ENCODE data around the gene SNX10. TPM values are rescaled to one million over a fixed set of nuclear protein-coding genes. Genes with fewer than 3 reads are reported as not detected.

SNX10 gene
- total RNA-seq, 1 donor from 2014 or later: 4.7 TPM

DNA sequence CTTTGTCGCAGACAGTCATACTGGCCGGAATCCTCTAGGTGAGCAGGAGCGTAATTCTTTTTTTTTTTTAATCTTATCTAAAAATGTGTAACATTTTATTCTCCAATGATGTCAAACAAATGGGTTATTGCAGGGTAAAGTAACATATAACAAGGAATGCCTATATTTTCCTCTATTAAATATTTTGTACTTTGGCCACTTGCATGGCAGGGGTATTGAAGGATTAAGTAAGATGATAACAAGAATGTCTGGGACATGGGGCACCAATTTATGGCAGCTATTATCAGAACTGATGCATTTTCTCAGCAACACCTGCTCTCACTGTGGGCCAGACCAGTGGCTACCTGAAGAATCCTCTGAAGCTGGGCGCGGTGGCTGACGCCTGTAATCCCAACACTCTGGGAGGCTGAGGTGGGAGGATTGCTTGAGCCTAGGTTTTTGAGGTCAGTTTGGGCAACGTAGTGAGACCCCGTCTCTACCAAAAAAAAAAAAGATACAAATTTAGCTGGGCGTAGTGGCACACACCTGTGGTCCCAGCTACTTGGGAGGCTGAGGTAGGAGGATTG, 24.0 kb upstream of the SNX10 start:
- H3K4me3 Mint-ChIP-seq: no peak overlapping the region
- peaks cover 4% of the 10 kb centered on the region for H3K36me3 Mint-ChIP-seq
- no peak for DNase-seq (ENCODE audit: low spot score in 2 of 2, unreplicated experiment in 2 of 2)
- peaks cover 33% of the 10 kb centered on the region for H3K9me3 Mint-ChIP-seq
- H3K27ac Mint-ChIP-seq: no peak overlapping the region
- H3K4me1 Mint-ChIP-seq: no peaks in the 10 kb centered on the region
- H3K27me3 Mint-ChIP-seq (ENCODE audit: low read depth): peaks cover 1% of the 10 kb centered on the region
- TF ChIP-seq, protein P1, sequence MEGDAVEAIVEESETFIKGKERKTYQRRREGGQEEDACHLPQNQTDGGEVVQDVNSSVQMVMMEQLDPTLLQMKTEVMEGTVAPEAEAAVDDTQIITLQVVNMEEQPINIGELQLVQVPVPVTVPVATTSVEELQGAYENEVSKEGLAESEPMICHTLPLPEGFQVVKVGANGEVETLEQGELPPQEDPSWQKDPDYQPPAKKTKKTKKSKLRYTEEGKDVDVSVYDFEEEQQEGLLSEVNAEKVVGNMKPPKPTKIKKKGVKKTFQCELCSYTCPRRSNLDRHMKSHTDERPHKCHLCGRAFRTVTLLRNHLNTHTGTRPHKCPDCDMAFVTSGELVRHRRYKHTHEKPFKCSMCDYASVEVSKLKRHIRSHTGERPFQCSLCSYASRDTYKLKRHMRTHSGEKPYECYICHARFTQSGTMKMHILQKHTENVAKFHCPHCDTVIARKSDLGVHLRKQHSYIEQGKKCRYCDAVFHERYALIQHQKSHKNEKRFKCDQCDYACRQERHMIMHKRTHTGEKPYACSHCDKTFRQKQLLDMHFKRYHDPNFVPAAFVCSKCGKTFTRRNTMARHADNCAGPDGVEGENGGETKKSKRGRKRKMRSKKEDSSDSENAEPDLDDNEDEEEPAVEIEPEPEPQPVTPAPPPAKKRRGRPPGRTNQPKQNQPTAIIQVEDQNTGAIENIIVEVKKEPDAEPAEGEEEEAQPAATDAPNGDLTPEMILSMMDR (IDR thresholded peaks at IDR 0.05; ENCODE audit: unreplicated experiment): no peak

DNA sequence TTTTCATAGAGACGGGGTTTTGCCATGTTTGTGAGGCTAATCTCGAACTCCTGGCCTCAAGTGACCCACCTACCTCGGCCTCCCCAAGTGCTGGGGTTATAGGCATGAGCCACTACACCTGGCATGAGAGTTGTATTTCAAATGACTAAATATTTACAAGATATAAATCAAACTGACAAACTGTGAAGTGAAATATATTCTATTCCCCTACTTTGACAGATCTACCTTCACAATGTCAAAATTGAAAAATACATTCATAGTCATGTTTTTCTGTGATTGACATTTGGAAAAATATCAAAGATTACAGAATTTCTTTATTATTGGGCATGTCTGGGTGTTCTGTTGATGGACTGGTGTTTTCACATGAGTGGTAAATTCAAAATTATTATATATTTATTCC, 16.4 kb upstream of the SNX10 start:
- TF ChIP-seq, protein P1 (IDR thresholded peaks at IDR 0.05; ENCODE audit: unreplicated experiment): no peak
- Mint-ChIP-seq H3K4me3 (no peak overlapping the region), H3K9me3 (no peaks in the 10 kb centered on the region), H3K27me3 (ENCODE audit: low read depth) (no peaks in the 10 kb centered on the region), H3K27ac (no peak overlapping the region), H3K36me3 (no peaks in the 10 kb centered on the region), H3K4me1 (no peaks in the 10 kb centered on the region)
- no peak for DNase-seq (ENCODE audit: low spot score in 2 of 2, unreplicated experiment in 2 of 2)

DNA sequence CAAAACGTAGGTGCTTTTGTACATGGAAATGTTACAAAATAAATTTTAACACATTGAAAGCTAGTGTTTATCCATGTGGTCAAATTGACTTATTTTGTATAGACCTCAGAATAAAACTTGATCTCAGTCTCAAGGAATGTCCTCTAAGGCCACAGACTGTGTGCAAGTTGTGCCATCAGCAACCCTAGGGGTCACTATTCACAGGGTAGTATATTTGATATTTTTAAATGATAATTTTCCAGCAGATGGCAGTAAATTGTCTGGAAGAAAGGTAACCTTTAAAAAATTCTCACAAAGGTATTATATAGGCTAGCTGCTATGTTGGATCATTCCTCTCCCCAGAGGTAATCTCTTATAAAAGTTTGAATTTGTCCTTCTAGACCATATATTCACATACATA, 12.9 kb upstream of the SNX10 start:
- H3K4me3 Mint-ChIP-seq: no peak overlapping the region
- H3K27me3 Mint-ChIP-seq (ENCODE audit: low read depth): no peaks in the 10 kb centered on the region
- no peaks in the 10 kb centered on the region for H3K36me3 Mint-ChIP-seq
- no peak for DNase-seq (ENCODE audit: low spot score in 2 of 2, unreplicated experiment in 2 of 2)
- no peaks in the 10 kb centered on the region for H3K4me1 Mint-ChIP-seq
- no peak overlapping the region for H3K27ac Mint-ChIP-seq
- H3K9me3 Mint-ChIP-seq: no peaks in the 10 kb centered on the region
- TF ChIP-seq, protein P1 (IDR thresholded peaks at IDR 0.05; ENCODE audit: unreplicated experiment): no peak

DNA sequence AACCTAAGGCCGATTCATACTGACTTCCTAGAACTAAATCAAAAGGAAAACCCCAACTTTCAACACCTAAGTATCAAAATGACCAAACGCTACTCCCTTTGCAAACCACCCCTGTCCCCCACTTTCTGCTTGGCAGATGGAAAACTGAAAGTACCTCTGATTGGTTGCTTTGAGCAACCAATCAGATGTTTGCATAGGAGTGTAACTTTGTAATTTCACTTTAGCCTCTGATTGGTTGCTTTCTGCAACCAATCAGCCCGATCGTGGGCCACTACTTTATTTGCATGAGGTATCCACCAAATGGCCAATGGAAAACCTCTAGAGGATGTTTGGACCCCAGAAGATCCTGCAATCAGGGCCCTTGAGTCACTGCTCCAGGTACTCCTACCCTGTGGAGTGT, 12.3 kb upstream of the SNX10 start:
- TF ChIP-seq, protein P1 (IDR thresholded peaks at IDR 0.05; ENCODE audit: unreplicated experiment): no peak
- Mint-ChIP-seq H3K27me3 (ENCODE audit: low read depth) (no peaks in the 10 kb centered on the region), H3K36me3 (no peaks in the 10 kb centered on the region), H3K4me3 (no peak overlapping the region), H3K4me1 (no peaks in the 10 kb centered on the region), H3K9me3 (no peaks in the 10 kb centered on the region), H3K27ac (no peak overlapping the region)
- DNase-seq (ENCODE audit: low spot score in 2 of 2, unreplicated experiment in 2 of 2): no peak

DNA sequence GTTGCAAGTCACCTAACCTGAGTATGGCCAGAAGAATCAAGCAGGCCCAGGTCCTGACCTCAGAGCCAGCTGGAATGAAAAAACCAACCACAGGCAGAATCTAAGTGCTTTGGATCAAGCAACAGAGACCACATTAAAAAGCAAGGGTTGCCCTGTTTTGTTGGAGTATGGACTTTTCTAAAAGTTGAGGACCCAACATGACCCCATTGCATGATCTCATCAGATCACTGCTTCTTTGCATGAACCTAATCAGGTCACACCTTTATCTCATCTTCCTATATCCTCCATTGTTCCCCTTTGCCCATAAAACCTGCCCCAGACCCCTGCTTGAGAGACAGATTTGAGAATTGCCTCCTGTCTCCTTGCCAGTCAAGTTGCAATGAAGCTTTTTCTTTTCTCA, 11.6 kb upstream of the SNX10 start:
- H3K36me3 Mint-ChIP-seq: no peaks in the 10 kb centered on the region
- no peak for DNase-seq (ENCODE audit: low spot score in 2 of 2, unreplicated experiment in 2 of 2)
- H3K27me3 Mint-ChIP-seq (ENCODE audit: low read depth): no peaks in the 10 kb centered on the region
- no peaks in the 10 kb centered on the region for H3K9me3 Mint-ChIP-seq
- TF ChIP-seq, protein P1 (IDR thresholded peaks at IDR 0.05; ENCODE audit: unreplicated experiment): no peak
- H3K4me1 Mint-ChIP-seq: no peaks in the 10 kb centered on the region
- no peak overlapping the region for H3K4me3 Mint-ChIP-seq
- H3K27ac Mint-ChIP-seq: no peak overlapping the region

DNA sequence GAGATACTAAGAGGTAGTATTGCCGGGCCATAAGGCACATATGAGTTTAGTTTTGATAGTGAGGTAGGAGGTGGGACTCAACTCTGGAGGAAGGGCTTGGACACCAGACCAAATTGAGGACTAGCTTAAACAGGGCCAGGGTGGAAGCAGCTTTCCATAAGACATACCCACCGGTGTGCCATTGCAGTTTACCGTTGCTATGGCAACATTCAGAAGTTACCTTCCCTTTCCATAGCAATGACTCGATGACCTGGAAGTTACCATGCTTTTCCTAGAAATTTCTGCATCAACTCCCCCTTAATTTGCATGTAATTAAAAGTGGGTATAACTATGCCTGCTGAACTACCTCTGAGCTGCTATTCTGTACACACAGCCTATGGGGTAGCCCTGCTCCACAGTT, 10.9 kb upstream of the SNX10 start:
- H3K9me3 Mint-ChIP-seq: no peaks in the 10 kb centered on the region
- H3K4me3 Mint-ChIP-seq: no peak overlapping the region
- no peaks in the 10 kb centered on the region for H3K27me3 Mint-ChIP-seq (ENCODE audit: low read depth)
- no peak for DNase-seq (ENCODE audit: low spot score in 2 of 2, unreplicated experiment in 2 of 2)
- TF ChIP-seq, protein P1 (IDR thresholded peaks at IDR 0.05; ENCODE audit: unreplicated experiment): no peak
- H3K27ac Mint-ChIP-seq: no peak overlapping the region
- no peaks in the 10 kb centered on the region for H3K4me1 Mint-ChIP-seq
- no peaks in the 10 kb centered on the region for H3K36me3 Mint-ChIP-seq

Data from mesothelial cell of epicardium (in vitro differentiated cells).